DMS53 treated with DMSO at 0.1 percent for 48 hours (cell line): Measurements from ENCODE around the gene PPM1B.
"Not testable (repeated sequence)": the region's sequence is repeated elsewhere in the genome, so short reads cannot be mapped to it uniquely, and the experiment has no call there.

Source experiments
- DNase-seq: peaks from one replicate; lab custom pipeline; 2025; ENCODE audit not compliant: unreplicated experiment; lab: John Stamatoyannopoulos, UW

The PPM1B gene

DNA sequence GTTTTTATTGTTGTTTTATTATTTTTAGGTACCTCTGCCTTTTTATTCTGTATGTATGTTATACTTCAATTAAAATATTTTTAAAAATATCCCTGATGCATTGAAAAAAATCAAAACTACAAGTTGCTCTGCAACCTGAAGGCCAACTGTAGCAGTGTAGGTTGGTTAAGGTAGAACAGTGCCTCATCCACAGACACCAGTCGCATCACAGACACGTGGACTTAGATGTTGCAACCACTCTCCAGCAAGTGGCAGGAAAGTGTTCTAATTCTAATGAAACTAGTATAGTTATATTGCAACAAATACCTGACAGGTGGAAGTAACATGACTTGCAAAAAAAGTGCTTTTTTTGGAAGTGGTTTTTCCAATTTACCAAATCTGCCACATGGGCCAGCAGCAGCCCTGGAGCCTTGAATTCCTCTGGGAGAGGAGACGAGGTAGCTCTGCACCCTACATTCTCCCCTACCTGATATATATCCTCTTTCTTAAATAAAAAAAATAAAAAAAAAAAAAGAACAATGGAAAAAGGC lies 78.2 kb downstream of the PPM1B start:
- DNase-seq = no peak

DNA sequence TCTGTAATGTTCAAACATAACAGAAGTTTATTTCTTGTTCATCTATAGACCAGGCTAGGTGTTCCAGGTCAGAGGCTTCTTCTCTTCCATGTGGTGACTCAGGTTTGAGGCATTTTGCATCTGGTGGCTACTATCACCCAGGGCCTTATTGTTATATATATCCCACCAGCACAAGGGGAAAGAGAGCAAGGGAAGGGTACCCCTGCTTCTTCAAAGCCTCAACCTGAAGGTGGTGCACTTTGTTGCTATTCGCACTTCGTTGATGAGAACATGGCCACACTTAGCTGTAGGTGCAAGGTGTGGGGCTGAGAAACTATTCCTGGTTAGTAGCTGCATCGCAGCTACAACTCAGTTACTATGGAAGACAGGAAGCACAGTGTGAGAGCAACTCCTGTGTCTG lies 79.2 kb downstream of the PPM1B start:
- DNase-seq = no peak

DNA sequence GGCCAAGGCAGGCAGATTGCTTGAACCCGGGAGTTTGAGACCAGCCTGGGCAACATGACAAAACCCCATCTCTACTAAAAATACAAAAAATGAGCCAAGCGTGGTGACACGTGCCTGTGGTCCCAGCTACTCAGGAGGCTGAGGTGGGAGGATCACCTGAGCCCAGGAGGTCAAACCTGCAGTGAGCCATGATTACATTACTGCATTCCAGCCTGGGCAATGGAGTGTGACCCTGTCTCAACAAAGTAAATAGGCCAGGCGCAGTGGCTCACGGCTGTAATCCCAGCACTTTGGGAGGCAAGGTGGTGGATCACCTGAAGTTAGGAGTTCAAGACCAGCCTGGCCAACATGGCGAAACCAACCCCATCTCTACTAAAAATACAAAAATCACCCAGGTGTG lies 80.6 kb downstream of the PPM1B start:
- not testable (repeated sequence) for DNase-seq

DNA sequence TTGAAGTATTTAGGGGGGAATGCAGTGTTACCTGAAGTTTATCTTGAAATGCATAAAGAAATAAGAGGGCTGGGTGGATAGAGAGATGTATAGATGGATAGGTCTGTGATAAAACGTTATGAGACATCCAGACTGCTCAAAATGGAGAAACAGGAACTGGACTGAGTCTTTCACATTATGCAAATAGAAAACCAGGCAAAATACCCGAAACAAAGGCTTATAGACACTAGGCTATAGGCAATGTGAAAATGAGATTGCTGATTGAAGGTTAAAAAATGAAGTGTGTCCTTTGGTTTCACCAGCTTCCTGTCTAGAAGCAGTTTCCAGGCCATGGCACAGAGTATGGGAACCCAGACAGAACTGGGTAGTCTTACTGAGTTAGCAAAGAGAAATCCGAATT lies 81.7 kb downstream of the PPM1B start:
- DNase-seq = no peak

DNA sequence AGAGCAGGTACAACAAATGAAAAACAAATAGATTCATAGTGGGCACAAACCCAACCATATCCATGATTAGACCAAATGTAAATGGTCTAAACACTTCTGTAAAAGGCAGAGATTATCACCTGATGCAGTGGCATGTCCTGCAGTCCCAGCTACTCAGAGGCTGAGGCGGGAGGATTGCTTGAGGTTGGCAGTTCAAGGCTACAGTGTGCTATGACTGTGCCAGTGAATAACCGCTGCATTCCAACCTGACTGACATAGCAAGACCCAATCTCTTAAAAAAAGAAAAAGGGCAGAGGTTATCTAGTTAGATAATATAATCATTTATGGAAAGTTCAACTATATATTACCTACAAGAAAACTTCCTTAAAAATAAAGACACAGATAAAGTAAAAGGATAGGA lies 85.3 kb downstream of the PPM1B start:
- no peak for DNase-seq

DNA sequence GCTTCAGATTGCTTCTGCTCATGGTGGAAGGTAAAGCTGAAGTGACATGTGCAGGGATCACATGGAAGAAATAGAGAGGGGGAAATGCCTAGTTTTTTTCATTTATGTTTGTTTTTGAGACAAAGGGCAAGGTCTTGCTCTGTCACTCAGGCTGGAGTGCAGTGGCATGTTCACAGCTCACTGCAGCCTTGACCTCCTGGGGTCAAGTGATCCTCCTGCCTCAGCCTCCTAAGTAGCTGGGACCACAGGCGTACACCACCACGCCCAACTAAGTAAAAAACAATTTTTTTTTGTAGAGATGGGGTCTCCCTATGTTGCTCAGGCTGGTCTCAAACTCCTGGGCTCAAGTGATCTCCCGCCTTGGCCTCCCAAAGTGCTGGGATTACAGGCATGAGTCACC lies 87.0 kb downstream of the PPM1B start:
- not testable (repeated sequence) for DNase-seq

DNA sequence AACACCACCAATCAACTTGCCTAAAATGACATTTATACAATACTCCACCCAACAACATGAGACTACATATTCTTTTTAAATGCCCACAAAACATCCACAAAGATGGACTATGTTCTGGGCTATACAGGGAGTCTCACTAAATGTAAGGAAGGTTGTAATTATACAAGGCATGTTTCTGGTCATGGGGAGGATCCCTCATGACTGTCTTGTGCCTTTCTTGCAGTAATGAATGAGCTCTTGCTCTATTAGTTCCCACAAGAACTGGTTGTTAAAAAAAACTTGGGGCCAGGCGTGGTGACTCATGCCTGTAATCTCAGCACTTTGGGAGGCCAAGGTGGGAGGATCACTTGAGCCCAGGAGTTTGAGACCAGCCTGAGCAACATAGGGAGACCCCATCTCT lies 89.1 kb downstream of the PPM1B start:
- not testable (repeated sequence) for DNase-seq

DNA sequence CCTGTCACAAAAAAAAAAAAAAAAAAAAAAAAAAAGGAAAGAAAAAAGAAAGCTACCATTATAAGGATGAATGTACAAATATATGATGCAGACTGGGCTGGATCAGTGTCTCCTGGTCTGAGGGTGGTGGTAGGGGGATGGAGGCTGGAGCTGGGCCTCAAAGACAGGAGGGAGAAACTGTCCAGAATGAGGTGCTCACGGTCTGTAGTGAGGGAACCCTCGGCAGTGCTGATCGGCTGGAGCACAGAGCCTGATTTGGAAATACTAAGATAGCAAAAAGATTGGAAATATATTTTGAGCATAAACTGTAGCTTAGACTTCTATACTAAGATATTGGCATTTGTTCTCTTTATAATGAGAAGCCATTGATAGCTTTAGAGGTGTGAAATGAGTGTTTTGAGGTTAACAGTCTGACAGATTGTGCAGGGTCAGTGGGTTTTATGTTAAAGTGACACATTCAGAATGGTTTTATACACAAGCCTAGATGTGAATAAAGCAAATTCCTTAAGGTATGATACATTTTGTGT lies 98.7 kb downstream of the PPM1B start:
- no peak for DNase-seq

DNA sequence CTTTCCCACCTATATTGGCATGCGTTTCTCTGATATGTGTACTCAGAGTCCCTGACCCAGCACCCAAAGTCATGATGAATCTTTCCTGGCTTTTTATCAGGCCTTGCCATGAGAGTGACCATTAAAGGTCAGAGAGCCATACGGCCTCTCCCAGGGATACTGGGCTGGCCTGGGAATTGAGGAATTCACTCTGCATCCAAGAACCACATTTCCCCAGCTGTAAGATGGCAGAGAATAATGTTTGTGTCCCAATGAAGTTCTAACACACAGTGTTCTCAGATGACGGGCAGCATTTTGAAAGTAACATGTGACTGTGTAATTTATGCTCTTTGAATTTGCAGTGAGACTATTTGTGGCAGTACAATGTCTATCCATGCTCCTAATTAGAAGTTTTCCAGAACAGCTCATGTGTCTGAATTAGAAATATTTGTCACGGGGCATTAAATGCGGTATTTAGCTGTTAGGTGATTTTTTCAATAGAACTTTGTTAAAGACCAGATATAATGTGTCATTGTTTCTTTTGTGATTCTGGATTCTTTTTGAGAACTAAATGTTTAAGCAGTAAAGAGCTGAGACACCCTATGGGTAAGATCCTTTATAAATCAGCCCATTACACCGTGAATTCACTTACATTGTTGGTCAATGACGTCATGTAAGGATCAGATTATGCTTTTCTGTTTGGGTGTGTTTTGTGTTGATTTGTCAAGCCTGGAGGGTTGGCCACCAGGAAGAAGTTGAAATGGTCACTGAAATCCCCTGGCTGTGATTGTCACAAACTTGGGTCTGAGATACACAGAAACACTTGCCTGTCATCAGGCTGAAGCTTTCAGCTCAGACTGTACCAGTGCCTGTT lies 99.3 kb downstream of the PPM1B start:
- DNase-seq = no peak

DNA sequence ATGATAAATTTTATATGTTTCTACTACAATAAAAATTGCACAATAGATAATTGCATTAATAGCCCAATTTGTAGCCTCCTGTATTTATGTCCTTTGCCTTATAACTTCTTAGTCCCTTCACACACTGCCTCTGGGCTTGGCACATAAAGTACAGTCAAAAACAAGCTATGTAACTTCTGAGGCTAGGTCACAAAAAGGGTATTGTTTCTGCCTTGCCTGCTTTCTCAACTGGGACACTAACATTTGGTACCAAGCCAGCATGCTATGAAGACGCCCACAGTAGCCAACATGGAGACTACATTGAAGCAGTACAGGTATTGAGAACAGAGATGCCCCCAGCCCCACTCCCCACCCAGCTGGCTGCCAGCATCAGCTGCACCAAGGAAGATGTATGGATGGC lies 101.2 kb downstream of the PPM1B start:
- no peak for DNase-seq

DNA sequence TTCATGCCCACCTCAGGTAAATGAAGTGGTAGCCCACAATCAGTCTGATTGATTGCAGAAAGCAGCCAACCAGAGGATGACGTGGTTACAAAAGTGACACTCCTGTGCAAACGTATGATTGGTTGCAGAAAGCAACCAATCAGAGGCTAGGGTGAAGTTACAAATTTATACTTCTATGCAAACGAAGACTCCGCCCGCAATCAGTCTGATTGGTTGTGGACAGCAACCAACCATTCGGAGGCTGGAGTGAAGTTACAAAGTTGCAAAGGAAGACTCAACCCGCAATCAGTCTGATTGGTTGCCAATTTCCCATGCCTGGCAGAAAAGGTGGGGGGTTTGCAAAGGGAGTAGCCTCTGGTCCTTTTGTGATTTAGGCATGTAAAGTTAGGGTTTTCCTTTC lies 102.6 kb downstream of the PPM1B start:
- no peak for DNase-seq

DNA sequence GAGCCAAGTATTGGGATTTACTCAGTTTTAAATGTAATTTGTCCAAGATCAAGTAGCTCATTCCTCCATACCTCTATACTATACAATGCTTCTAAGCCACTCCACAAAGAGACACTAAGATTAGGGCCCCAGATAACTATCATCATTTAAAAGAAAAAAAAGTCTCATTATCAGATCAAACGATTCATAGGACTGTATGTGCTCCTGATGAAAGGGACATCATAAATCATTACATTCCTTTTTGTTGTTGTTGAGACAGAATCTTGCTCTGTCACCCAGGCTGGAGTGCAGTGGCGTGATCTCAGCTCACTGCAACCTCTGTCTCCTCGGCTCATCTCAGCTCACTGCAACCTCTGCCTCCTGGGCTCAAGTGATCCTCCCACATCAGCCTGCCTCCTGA lies 104.4 kb downstream of the PPM1B start:
- no peak for DNase-seq

DNA sequence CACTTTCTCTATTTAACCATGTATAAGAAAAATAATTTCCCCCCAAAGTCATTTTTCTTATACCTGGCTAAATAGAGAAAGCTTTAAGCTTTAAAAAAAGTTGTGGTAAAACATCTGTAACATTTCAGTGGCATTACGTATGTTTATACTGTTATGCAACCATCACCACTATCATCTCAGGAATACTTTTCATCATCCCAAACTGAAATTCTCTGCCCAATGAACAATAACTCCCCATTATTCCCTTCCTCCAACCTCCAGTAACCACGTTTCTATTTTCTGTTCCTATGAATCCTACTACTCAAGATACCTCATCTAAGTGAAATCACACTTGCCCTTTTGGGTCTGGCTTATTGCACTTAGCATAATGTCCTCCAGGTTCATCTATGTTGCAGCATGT lies 104.9 kb downstream of the PPM1B start:
- DNase-seq = no peak

DNA sequence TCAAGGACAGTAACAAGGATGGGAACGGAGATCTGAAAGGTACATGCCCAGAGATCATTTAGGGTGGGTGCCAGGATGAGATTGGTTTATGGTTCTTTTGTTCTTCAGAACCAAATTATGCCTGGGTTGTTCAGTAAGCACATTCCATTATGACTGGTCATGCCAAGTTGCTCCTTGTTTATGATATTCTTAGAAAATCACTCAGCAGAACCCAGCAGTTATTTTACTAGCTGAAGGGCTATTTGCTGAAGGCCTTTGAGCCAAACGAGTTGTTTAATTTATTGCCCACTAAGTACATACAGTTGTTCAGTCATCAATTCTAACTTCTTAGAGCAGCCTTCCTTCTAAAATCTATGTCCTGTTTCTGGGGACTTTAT lies 107.2 kb downstream of the PPM1B start:
- DNase-seq = no peak

DNA sequence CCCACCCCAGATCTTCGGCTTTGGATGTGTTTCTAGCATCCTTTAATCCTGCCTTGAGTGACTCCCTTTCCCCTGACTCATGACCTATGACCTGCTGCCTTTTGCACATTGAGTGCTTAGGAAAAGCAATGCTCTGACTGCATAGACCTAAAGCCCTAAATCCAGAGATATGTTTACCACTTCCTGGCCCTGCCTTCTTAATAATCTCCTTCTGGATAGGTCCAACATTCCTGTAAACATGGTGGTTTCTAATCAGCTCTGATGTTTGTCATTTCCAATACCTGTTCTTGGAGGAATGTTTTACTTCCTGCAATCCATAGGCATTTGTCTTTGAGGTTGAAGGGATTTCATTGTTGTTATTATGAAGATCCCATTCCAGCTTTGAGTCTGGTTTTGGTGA lies 108.9 kb downstream of the PPM1B start:
- DNase-seq = no peak

DNA sequence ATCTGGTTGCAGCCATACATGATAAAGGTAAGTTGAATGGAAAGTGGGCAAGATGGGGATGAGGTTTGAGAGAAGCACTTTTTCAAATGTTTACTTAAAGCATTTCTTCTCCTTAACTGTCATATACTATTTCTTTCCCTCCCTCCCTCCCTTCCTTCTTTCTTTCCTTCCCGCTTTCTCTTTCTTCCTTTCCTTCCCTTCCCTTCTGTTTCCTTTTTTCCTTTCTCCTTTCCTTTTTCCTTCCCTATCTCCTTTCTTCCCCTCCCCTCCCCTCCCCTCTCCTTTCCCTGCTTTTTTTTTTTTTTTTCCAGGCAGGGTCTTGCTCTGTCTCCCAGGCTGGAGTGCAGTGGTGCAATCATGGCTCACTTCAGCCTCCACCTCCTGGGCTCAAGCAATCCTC lies 112.2 kb downstream of the PPM1B start:
- no peak for DNase-seq
